PC-9 (cell line): Measurements from ENCODE around the gene LRMDA. TPM values are rescaled to one million over a fixed set of nuclear protein-coding genes. Genes with fewer than 3 reads are reported as not detected.

Experiments used
- BruUV-seq: library from RNA; stranded (reverse); fragments of 400-500 nt; replicated peaks from 2 replicates; lab custom pipeline; 2021; lab: Mats Ljungman, UMichigan
- CTCF ChIA-PET: fragments of 300-600 bp; sonication (Branson Sonifier 250); formaldehyde crosslinking; loops from one replicate; lab custom pipeline; 2022; ENCODE audit warnings: antibody characterized with exemption; lab: Charles Lee
- POLR2A ChIA-PET: fragments of 300-600 bp; sonication (Branson Sonifier 250); formaldehyde crosslinking; loops from one replicate; lab custom pipeline; 2022; ENCODE audit warnings: antibody characterized with exemption; ENCODE audit not compliant: unreplicated experiment; lab: Charles Lee
- DNase-seq, 2 experiments: peaks; one replicate each; pipeline versions ENCODE4 v3.0.0 to v3.0.0-alpha.2; 2015 to 2022; ENCODE audit warnings: mixed read lengths in 1 of 2
- H2AFZ ChIP-seq: fragments of 200-600 bp; sonication (generic); 2 replicates; pipeline ENCODE4 v1.8.1; 2017; ENCODE audit warnings: antibody characterized with exemption
- H3F3A ChIP-seq: fragments of 200-600 bp; sonication (generic); 2 replicates; pipeline ENCODE4 v1.8.1; 2017; ENCODE audit warnings: antibody characterized with exemption, mild to moderate bottlenecking, low read depth; ENCODE audit not compliant: insufficient read depth
- H3K27ac ChIP-seq: fragments of 200-600 bp; sonication (generic); 2 replicates; pipeline ENCODE4 v1.6.1; 2016; ENCODE audit warnings: mixed run types
- H3K27me3 ChIP-seq: fragments of 200-600 bp; sonication (generic); 2 replicates; pipeline ENCODE4 v1.6.1; 2016; ENCODE audit warnings: low read depth, mixed run types; ENCODE audit not compliant: insufficient read depth
- H3K36me3 ChIP-seq: fragments of 200-600 bp; sonication (generic); 2 replicates; pipeline ENCODE4 v1.6.1; 2016; ENCODE audit warnings: low read depth, mixed run types
- H3K4me1 ChIP-seq: fragments of 200-600 bp; sonication (generic); replicated peaks from 2 replicates; pipeline ENCODE4 v1.6.1; 2016; ENCODE audit warnings: mixed run types; ENCODE audit not compliant: insufficient read depth
- H3K4me2 ChIP-seq: fragments of 200-600 bp; sonication (generic); 2 replicates; pipeline ENCODE4 v1.6.1; 2017; ENCODE audit warnings: mixed run types
- H3K4me3 ChIP-seq: fragments of 200-600 bp; sonication (generic); 2 replicates; pipeline ENCODE4 v1.6.1; 2016; ENCODE audit warnings: mixed run types
- H3K79me2 ChIP-seq: fragments of 200-600 bp; sonication (generic); 2 replicates; pipeline ENCODE4 v1.6.1; 2017; ENCODE audit warnings: low read depth, mixed run types
- H3K9me2 ChIP-seq: fragments of 200-600 bp; sonication (generic); 2 replicates; pipeline ENCODE4 v1.8.1; 2017; ENCODE audit warnings: mild to moderate bottlenecking; ENCODE audit not compliant: insufficient read depth
- H3K9me3 ChIP-seq: fragments of 200-600 bp; sonication (generic); 2 replicates; pipeline ENCODE4 v1.8.1; 2016; ENCODE audit warnings: low read depth; ENCODE audit not compliant: insufficient read depth
- H4K20me1 ChIP-seq: fragments of 200-600 bp; sonication (generic); 2 replicates; pipeline ENCODE4 v1.8.1; 2017; ENCODE audit not compliant: insufficient read depth
- EZH2 ChIP-seq: fragments of 200-600 bp; sonication (generic); IDR thresholded peaks from 2 replicates; pipeline ENCODE4 v1.8.0; 2017; ENCODE audit warnings: antibody characterized with exemption, low read depth
- intact Hi-C: fragments of 100-400 bp; cut with micrococcal nuclease; formaldehyde crosslinking; loops from one replicate; pipeline ENCODE4 v1.10.0; 2022; ENCODE audit not compliant: unreplicated experiment
- total RNA-seq: library from RNA; stranded (reverse); gene quantifications from 2 replicates; pipeline ENCODE4 v1.2.3, GENCODE V29; 2021
- TF ChIP-seq, protein P1 (sequence below): fragments of 200-600 bp; sonication (generic); conservative IDR thresholded peaks from 2 replicates; pipeline ENCODE4 v1.6.1; 2017; ENCODE audit warnings: mixed run types, antibody characterized with exemption, mild to moderate bottlenecking, moderate library complexity

LRMDA gene
- total RNA-seq, 1 experiment from 2014 or later: not detected

DNA sequence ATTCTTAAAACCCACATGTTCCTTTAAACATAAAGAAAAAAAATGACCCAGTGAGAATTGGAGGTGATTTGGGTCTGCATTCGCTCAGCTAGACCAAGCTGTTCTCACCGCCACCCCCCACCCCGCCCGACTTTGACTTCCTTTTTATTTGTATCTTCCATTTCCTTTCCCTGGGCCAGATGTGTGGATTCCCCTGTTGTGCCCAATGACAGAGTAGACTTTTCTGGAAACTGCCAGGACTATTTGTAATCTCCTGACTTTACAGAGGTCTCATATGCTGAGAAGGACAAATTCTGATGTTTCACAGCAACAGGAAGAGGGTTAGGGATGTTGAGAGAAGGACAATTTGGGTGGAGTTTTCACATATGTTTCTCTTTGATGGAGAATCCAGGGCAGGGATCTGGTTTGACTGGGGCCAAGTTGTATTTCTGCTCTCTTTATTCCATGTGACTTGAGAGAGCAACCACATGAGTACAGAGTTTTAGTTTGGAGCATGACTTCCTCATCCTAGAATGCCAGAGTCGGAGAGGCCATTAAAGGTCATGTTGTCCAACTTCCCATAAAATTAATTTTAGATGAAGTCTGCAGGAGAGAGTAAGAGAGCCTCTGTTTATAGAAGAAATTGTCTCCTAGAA, 1023.2 kb downstream of the LRMDA start:
- H3K9me3 ChIP-seq: no peaks in the 10 kb centered on the region
- TF ChIP-seq, protein P1, sequence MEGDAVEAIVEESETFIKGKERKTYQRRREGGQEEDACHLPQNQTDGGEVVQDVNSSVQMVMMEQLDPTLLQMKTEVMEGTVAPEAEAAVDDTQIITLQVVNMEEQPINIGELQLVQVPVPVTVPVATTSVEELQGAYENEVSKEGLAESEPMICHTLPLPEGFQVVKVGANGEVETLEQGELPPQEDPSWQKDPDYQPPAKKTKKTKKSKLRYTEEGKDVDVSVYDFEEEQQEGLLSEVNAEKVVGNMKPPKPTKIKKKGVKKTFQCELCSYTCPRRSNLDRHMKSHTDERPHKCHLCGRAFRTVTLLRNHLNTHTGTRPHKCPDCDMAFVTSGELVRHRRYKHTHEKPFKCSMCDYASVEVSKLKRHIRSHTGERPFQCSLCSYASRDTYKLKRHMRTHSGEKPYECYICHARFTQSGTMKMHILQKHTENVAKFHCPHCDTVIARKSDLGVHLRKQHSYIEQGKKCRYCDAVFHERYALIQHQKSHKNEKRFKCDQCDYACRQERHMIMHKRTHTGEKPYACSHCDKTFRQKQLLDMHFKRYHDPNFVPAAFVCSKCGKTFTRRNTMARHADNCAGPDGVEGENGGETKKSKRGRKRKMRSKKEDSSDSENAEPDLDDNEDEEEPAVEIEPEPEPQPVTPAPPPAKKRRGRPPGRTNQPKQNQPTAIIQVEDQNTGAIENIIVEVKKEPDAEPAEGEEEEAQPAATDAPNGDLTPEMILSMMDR: no peak
- no peak for TF ChIP-seq EZH2
- no peak overlapping the region for H3K4me3 ChIP-seq
- no TSS peak for BruUV-seq
- no peaks in the 10 kb centered on the region for H3K9me2 ChIP-seq
- no peaks in the 10 kb centered on the region for H3K36me3 ChIP-seq
- H3K27me3 ChIP-seq: no peaks in the 10 kb centered on the region
- H4K20me1 ChIP-seq: no peaks in the 10 kb centered on the region
- H3F3A ChIP-seq: no peaks in the 10 kb centered on the region
- H3K4me1 ChIP-seq: no peaks in the 10 kb centered on the region
- H2AFZ ChIP-seq: no peak overlapping the region
- DNase-seq: no peak
- intact Hi-C loops: no loop called here
- POLR2A ChIA-PET: no interaction called here
- no peaks in the 10 kb centered on the region for H3K79me2 ChIP-seq
- no peak overlapping the region for H3K27ac ChIP-seq
- H3K4me2 ChIP-seq: no peak overlapping the region
- CTCF ChIA-PET: no interaction called here

GRCh38 chr10:76456197-76456596, 1024.8 kb downstream of the LRMDA start:
- POLR2A ChIA-PET: no interaction called here

GRCh38 chr10:76459016-76459730, 1027.7 kb downstream of the LRMDA start:
- H3K36me3 ChIP-seq: no peaks in the 10 kb centered on the region
- no peak for DNase-seq
- ChIA-PET CTCF (no interaction called here), POLR2A (no interaction called here)
- intact Hi-C loops: no loop called here
- no peaks in the 10 kb centered on the region for H3K4me1 ChIP-seq
- no peaks in the 10 kb centered on the region for H3K79me2 ChIP-seq
- no peak overlapping the region for H2AFZ ChIP-seq
- no peaks in the 10 kb centered on the region for H3K9me3 ChIP-seq
- H3K27me3 ChIP-seq: no peaks in the 10 kb centered on the region
- no TSS peak for BruUV-seq
- no peak for TF ChIP-seq EZH2
- TF ChIP-seq, protein P1: no peak
- H3K4me3 ChIP-seq: no peak overlapping the region
- no peaks in the 10 kb centered on the region for H3F3A ChIP-seq
- no peak overlapping the region for H3K4me2 ChIP-seq
- no peak overlapping the region for H3K27ac ChIP-seq
- H4K20me1 ChIP-seq: no peaks in the 10 kb centered on the region
- H3K9me2 ChIP-seq: no peaks in the 10 kb centered on the region

More at GRCh38 chr10:76456197-76456596, 1024.8 kb downstream of the LRMDA start:
- Histone ChIP-seq H3F3A (no peaks in the 10 kb centered on the region), H3K4me3 (no peak overlapping the region), H2AFZ (no peak overlapping the region), H3K27ac (no peak overlapping the region), H3K79me2 (no peaks in the 10 kb centered on the region), H3K9me2 (no peaks in the 10 kb centered on the region), H3K4me1 (no peaks in the 10 kb centered on the region), H3K36me3 (no peaks in the 10 kb centered on the region), H3K9me3 (no peaks in the 10 kb centered on the region), H3K27me3 (no peaks in the 10 kb centered on the region), H4K20me1 (no peaks in the 10 kb centered on the region), H3K4me2 (no peak overlapping the region)
- intact Hi-C loops: no loop called here
- CTCF ChIA-PET: interaction anchor here (0.6 kb wide), 1 partner anchor 106 kb away, joined by 3 read pairs; no protein-coding TSS in a partner anchor
- no TSS peak for BruUV-seq
- TF ChIP-seq EZH2: no peak
- TF ChIP-seq, protein P1: no peak
- no peak for DNase-seq
